GM21390 (cell line): ENCODE measurements around the gene POFUT1.
"Not testable (repeated sequence)": the region's sequence is repeated elsewhere in the genome, so short reads cannot be mapped to it uniquely, and the experiment has no call there.

ENCODE experiments used
- ATAC-seq: cut with Tn5 transposase; IDR thresholded peaks from one replicate; pipeline ENCODE4 v1.9.1; 2021; ENCODE audit not compliant: unreplicated experiment

POFUT1 gene

DNA sequence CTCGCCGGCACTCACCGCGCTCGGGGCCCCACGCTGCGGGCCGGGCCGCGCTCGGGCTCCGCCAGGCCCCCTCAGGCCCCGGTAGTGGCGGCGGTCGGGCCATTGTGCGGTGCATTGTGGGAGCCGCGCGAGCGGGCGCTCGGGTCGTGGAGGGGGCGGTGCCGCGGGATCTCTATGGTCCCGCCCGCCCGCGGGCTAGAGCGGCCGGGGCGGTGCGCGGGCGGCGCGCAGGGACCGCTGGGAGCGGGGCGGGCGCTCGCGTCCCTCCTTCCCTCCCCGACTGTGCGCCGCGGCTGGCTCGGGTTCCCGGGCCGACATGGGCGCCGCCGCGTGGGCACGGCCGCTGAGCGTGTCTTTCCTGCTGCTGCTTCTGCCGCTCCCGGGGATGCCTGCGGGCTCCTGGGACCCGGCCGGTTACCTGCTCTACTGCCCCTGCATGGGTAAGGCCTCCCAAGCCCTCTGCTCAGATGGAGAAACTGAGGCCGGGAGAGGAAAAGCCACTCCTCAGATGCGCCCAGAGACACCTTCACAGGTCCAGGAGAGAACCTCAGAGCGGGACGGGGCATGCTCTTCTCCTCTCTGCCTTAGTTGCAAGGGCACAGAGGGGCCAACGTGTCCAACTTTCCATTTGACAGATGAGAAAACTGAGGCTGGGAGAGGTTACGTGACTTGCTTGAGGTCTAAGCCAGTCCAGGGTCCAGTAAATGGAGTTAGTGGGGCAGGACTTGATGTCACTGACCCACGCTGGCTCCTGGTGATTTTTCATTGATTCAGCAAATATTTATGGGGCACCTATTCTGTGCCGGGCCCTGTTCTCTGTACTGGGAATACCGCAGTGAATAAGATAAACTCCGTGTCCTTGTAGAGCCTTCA lies at the start of gene POFUT1, which contains the start of gene PLAGL2:
TSS of gene POFUT1 (plus strand) at position 255 of the 873 bp plus-strand sequence. CDS start at position 317, 62 bp downstream.
TSS of gene PLAGL2 (minus strand) at position 118 of the 873 bp plus-strand sequence. CDS start 5,565 bp downstream, outside the sequence.
- ATAC-seq: peak; percentile 81

DNA sequence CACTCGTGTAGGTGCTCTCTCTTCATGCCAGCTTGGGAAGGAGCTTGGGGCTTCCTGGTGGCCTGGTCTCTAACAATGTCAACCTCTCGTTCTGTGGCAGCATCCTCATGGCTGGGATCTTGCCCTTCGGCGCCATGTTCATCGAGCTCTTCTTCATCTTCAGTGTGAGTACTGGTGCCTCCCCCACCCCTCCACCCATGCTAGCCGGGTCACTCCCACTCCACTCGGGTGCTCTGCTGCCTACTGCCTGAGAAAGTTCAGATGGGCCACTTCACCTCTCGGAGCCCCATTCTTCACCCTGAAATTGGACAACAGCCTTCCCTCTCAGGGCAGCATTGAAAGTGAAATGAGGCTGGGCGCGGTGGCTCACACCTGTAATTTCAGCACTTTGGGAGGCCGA lies 49.3 kb upstream of the POFUT1 start:
- ATAC-seq: no peak

DNA sequence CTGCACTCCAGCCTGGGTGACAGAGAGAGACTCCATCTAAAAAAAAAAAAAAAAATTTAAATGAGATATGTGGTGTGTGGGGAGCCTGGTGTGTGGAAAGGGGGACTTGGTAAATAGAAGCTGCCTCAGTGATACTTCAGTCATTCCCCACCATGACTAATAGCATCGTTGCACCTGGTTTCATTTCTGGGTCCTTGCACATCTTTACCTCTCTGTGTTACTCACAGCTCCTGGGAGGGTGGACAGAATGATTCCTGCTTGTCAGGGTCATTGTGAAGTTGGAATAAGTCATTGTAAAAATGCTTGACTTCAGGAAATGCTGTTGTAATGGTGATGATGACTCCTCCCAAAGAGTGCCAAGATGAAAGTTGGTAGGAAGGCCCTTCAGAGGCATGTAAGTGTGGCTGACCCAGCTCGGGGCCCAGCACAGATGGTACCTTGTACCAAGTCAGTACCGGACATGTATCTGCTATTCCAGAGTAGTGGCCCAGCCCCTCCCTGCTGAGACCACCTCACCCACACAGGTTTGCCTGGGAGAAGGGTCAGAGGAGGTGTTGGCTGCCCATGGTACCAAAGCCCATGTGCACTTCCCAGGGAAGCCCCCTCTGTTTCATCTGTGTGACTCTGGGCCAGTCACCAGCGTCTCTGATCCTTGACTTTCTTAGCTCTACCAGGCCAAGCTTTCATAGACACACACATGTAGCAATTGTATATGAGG lies 48.6 kb upstream of the POFUT1 start:
- no peak for ATAC-seq

- no peak for ATAC-seq
Observed at GRCh38 chr20:32159766-32160221, 47.9 kb upstream of the POFUT1 start.

GRCh38 chr20:32160341-32160740 lies 47.3 kb upstream of the POFUT1 start:
- no peak for ATAC-seq

DNA sequence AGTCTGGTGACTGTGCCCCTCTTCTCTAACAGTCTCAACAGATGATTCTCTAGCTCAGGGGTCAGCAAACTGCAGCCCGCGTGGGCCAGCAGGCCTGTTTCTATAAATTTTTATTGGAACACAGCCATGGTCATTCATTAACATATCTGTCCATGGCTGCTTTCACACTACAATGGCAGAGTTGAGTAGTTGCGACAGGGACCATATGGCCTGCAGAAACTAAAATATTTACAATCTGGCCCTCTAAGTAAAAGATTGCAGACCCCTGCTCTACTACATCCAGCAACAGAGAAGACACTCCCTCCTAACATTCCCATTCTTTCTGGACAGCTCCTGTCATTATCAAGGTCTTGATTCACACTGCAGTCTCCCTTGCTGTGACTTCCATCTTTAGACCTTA lies 45.3 kb upstream of the POFUT1 start:
- no peak for ATAC-seq

DNA sequence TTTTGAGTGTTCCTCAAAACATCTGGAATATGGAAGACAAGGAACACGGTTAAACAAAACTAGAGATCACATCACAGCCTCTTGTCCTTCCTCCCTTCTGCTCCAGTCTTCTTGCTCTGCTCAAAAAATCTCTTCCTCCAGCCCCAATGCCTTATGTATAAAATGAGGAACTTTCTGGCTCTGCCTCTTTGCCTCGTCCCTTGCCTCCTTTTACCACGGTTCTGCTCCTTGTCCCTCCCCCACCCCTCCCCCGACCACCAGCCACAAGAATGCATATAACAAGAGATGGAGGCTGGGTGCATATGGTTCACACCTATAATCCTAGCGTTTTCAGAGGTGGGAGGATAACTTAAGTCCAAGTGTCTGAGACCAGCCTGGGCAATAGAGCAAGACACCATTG lies 43.7 kb upstream of the POFUT1 start:
- ATAC-seq: no peak

DNA sequence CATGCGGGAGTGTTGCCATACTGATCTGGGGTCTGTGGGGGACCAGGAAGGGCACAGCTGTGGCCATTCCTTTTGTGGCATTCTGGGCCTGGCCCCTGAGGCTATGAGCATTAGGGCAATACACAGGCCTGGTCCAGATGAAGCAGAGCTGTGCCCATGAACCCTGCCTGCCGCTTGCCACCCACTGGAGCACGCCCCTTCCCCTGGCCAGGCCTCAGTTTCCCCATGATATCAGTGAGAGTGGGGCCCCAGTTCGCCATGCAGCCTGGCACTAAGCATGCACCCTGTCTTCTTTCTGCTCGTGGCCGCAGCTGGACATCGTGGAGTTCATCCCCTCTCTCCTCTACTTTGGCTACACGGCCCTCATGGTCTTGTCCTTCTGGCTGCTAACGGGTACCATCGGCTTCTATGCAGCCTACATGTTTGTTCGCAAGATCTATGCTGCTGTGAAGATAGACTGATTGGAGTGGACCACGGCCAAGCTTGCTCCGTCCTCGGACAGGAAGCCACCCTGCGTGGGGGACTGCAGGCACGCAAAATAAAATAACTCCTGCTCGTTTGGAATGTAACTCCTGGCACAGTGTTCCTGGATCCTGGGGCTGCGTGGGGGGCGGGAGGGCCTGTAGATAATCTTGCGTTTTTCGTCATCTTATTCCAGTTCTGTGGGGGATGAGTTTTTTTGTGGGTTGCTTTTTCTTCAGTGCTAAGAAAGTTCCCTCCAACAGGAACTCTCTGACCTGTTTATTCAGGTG lies 42.5 kb upstream of the POFUT1 start:
- ATAC-seq: no peak

GRCh38 chr20:32165836-32166545 lies 41.7 kb upstream of the POFUT1 start:
- ATAC-seq: no peak

DNA sequence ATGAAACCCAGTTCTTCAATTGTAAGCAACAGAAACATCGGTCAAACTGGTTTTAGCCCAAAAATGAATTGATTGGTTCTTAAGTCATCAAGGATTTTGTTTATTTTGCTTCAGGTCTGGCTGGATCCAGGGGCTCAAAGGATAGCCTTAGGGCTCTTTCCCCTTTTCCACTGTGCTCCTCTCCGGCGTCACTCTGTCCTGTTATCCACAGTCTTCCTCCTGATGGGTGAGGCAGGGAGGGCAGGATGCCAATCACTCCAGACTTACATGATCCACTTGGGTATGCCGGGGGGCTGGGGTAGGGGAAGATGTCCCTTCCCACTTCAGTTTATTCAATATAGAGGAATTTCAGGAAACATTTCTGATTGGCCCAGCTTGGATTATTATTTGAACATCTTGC lies 40.1 kb upstream of the POFUT1 start:
- ATAC-seq: no peak

DNA sequence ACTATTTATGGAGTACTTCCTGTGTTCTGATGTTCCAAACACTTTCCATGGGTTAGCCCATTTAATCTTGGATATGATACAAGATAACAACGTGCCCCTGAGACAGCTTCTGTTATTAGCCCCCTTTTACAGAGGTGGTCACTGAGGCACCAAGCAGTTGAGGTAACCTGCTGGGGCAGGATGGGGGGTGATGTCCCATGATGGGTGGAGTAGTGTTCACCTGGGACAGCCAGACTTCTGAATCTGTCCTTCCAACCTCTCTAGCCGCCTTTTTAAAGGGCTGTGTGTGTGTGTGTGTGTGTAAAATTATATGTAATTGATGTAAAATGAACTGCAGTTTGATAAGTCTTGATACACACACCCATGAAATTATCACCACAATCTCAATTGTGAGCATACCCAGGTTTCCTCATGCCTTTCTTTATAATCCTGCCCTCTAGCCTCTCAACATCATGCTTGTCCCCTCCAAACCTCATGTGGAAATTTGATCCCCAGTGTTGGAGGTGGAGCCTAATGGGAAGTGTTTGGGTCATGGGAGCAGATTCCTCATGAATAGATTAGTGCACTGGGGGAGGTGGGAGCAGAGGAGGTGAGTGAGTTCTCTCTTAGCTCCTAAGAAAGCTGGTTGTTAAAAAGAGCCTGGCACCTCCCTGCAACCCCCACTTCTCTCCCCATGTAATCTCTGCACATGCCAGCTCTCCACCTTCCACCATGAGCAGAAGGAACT lies 39.3 kb upstream of the POFUT1 start:
- ATAC-seq: no peak

GRCh38 chr20:32177696-32178095 lies 30.0 kb upstream of the POFUT1 start:
- not testable (repeated sequence) for ATAC-seq

DNA sequence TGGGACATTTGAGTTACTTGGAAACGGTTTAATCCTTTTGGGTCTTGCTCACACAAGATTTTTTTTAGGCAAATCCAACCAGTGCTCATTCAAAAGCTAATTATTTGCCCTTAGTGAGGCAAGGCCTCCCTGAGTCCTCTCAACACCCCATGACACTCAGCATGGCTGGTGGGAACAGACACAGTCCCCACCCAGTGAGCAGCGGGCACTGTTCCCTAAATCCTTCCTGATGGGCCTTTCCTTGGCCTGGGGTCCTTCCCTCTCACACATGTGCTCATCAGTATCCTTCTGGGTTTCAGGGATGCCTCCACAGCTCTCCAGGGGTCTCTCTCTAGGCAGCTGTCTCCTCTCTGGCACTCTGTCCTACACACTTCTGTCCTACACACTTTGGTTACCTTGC lies 28.2 kb upstream of the POFUT1 start:
- no peak for ATAC-seq

GRCh38 chr20:32179934-32180333 lies 27.7 kb upstream of the POFUT1 start:
- no peak for ATAC-seq

GRCh38 chr20:32181606-32182005 lies 26.1 kb upstream of the POFUT1 start:
- no peak for ATAC-seq

- ATAC-seq: no peak
Observed at GRCh38 chr20:32183947-32184635, 23.6 kb upstream of the POFUT1 start.

DNA sequence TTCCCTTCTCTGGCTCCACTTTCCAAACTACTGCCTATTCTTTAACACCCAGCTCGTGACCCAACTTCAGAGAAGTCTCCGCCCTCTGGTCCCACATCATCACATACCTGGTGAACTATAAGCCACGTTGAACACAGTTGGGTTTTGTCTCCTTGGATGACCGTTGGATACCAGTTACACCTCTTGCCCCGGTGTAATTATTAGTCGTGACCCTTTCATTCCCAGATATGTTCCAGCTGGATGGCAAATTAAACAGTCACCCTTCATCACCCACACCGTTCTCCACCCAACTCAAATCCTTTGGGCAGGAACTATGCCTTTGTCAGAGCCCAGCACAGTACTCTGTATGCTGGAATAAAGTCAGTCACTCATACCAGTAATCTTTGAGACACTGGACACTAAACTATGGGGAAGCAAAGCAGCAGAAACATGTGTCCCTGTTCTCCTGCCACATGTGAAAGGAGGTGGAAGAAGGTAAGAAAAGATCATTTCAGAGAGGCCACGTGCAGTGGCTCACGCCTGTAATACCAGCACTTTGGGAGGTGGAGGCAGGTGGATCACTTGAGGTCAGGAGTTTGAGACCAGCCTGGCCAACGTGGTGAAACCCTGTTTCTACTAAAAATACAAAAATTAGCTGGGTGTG lies 22.6 kb upstream of the POFUT1 start:
- no peak for ATAC-seq

GRCh38 chr20:32186506-32186905 lies 21.2 kb upstream of the POFUT1 start:
- ATAC-seq: no peak
